GM23248 (cell line): ENCODE data around the gene GPATCH8.

ENCODE experiments used
- EZH2 ChIP-seq: fragments of 200-600 bp; sonication (generic); IDR thresholded peaks from 2 replicates; pipeline ENCODE4 v1.6.1; 2018; ENCODE audit warnings: antibody characterized with exemption, mild to moderate bottlenecking; ENCODE audit not compliant: insufficient read depth, poor library complexity, severe bottlenecking
- EZH2phosphoT487 ChIP-seq: fragments of 200-600 bp; sonication (generic); IDR thresholded peaks from 2 replicates; pipeline ENCODE4 v1.6.1; 2018; ENCODE audit warnings: antibody characterized with exemption, moderate library complexity, mild to moderate bottlenecking, low read depth; ENCODE audit not compliant: insufficient read depth

- TF ChIP-seq EZH2phosphoT487, result no peak
- no peak for TF ChIP-seq EZH2
These were observed 120.3 kb downstream of the GPATCH8 start for GRCh38 chr17:44382917-44383316.
